HG03045 (cell line): ENCODE data around the gene PTPRN2.
"Not testable (repeated sequence)": the region's sequence is repeated elsewhere in the genome, so short reads cannot be mapped to it uniquely, and the experiment has no call there.

Experiments used
- ATAC-seq: cut with Tn5 transposase; IDR thresholded peaks from one replicate; pipeline ENCODE4 v1.9.1; 2021; ENCODE audit warnings: mild to moderate bottlenecking, moderate library complexity; ENCODE audit not compliant: unreplicated experiment

The PTPRN2 gene

DNA sequence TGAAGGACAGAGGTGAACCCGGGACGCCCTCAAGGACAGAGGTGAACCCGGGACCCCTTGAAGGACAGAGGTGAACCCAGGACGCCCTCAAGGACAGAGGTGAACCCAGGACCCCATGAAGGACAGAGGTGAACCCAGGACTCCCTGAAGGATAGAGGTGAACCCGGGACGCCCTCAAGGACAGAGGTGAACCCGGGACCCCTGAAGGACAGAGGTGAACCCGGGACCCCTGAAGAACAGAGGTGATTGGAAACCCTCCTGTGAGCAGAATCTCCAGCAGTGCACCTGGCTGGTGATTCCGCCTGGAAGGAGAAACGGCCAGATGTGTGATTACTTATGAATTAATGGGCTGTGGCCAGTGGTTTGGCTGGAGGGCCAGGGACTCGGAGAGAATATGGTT is 272.3 kb downstream of the PTPRN2 start:
- ATAC-seq, result no peak

DNA sequence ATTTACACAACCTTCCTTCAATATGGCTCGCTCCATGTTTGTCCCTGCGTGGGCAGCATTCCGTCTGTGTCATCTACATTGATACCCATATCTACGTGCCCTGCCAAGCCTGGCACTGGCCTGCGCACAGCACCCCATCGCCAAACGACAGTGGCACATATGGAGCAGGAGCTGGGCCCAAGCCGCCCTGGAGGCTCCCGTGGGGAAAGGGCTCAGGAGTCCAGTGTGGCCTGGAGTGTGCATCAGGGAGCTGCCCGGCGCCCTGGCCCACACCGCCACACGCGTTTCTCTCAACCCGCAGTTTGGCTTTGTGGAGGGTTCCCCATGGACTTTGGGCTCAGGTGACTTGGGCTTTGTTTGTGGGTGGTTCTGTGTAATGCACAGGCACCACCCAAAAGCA is 273.2 kb downstream of the PTPRN2 start:
- ATAC-seq, result no peak

DNA sequence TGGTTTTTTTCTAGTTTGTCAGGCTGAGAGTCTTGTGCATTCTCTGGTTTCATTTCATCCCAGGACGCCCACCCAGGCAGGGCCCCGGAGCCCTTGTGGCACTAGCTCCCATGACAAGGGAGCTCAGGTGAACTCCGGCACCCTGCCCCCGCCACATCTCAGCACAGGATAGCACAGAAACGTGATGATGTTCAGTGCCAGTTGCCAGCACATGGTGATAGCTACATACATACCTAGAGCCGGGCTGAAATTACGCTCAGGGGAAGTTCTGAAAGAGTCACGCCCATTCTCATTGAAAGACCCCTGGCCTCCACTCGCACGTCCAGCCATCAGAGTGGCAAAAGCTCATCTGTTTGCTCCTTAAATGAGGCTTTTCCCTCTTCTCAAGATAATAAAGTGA is 273.7 kb downstream of the PTPRN2 start:
- ATAC-seq, result no peak

DNA sequence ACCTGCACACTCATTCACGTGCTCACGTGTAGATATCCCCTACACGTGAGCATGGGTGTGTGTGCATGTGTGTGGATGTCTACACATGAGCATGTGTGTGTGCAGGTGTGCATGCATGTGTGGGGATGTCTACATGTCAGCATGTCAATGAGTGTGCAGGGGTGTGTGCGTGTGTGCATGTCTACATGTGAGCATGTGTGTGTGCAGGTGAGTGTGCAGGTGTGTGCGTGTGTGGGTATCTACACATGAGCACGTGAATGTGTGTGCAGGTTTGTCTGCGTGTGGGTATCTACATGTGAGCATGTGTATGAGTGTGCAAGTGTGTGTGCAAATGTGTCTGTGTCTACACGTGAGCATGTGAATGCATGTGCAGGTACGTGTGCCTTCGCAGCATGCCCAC is 274.8 kb downstream of the PTPRN2 start:
- ATAC-seq, result no peak

DNA sequence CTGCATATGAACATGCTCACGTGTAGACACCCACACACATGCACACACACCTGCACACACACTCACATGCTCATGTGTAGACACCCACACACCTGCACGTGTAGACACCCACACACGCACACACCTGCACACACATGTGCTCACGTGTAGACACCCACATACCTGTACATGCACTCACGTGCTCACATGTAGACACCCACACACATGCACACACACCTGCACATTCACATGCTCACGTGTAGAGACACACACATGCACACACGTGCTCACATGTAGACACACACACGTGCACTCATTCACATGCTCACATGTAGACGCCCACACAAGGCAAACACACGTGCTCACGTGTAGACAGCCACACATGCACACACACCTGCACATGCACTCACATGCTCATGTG is 275.8 kb downstream of the PTPRN2 start:
- no peak for ATAC-seq

DNA sequence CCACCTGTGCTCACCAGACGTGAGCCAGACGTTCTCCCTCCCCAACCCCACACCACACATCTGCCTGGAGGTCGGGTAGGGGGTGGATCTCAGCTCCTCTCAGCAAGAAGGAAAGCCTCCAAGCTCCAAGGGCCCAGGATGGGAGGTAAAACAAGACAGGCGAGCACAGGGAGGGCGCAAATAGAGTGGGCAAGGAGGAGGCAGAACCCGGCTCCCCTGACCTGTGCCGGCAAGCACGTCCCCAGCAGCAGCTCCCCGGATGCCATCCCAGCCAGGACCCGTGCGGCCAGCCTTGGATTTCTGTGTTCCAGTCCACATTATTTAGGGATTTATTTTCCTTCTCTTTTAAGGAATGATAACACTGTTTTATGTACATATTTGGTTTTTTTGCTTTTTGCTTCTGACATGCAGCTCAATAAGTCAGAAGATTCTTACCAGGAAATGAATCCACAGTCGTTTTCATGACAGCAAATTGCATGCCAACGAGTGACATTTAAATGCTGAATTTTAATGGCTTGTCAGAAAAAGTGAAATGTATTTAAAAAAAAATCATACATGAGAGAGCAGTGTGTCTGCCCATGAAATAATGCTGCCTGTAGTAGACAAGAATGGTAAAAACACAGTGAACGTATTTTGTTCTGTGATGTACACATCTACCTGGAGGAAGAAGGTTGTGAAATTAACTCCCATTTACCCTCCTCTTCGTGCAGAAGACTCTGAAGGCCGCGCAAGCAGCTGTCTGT is 276.5 kb downstream of the PTPRN2 start:
- ATAC-seq, result no peak

DNA sequence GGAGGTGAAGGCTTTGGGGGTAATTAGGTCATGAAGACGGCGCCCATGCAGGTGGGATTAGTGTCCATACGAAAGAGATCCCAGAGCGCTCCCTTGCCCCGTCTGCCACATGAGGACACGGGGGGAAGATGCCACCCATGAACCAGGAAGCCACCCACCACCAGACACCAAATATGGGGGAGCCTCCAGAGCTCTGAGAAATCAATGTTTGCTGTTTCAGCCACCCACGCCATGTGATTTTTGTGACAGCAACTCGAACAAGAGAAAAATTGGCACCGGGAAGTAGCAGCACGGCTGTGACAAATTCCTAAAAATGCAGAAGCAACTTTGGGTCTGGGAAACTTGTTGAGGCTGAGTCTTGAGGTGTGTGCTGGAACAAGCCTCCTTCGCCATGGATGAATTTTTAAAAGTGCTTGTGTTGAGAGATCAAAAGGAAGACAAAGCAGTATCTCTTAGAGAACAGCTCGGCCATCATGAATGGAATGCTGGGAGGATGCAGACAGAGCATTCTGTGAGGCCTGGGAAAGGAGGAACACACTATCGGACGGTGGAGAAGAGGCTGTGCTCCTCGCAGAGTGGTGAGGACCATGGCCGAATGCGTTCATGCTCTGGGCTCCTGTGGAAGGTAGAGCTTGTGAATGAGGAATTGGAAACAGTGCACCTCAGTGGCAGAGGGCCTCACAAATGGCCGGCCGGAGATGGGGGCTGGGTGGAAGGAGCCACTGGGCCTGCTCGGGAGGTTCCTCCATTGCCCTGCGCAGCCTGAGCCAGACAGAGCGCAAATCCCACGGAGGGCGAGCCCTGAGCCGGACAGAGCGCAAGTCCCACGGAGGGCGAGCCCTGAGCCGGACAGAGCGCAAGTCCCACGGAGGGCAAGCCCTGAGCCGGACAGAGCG is 277.5 kb downstream of the PTPRN2 start:
- ATAC-seq, result no peak

DNA sequence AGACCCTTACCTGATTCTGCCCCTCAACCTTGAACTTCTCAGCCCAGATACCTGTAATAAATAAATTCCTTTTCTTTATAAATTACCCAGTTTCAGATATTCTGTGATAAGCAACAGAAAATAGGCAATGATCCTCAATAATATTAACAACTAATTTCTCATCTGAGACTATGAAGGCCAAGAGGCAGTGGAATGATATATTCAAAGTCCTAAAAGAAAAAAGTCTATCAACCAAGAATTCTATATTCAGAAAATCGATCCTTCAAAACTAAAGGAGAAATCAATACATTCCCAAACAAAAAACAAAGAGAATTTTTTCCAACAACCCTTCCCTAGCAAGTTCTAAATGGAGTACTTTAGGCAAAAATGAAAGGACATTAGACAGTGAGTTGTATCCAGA is 279.6 kb downstream of the PTPRN2 start:
- no peak for ATAC-seq

DNA sequence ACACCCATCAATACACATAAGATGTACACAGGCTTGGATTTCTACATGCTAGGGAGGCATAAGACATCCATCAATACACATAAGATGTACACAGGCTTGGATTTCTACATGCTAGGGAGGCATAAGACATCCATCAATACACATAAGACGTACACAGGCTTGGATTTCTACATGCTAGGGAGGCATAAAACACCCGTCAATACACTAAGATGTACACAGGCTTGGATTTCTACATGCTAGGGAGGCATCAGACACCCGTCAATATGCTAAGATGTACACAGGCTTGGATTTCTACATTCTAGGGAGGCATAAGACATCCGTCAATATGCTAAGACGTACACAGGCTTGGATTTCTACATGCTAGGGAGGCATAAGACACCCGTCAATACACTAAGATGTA is 283.6 kb downstream of the PTPRN2 start:
- ATAC-seq, result not testable (repeated sequence)

DNA sequence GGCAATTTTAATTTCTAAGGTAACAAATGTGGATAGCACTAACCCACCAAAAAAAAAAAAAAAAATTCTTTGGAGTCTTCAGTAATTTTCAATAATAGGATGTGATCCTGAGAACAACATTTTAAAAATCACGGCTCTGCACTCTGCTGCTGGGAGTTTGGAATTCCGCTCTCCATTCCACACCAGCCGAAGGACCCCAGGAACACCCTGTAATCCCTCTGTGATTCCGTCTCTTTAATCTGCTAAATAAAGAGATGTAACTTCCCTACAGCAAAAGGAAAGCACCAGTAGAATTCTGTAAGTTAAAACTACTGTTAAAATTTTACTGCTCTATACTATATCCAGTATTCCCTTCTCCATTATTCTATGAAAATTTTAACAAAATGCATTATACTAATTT is 284.5 kb downstream of the PTPRN2 start:
- no peak for ATAC-seq

DNA sequence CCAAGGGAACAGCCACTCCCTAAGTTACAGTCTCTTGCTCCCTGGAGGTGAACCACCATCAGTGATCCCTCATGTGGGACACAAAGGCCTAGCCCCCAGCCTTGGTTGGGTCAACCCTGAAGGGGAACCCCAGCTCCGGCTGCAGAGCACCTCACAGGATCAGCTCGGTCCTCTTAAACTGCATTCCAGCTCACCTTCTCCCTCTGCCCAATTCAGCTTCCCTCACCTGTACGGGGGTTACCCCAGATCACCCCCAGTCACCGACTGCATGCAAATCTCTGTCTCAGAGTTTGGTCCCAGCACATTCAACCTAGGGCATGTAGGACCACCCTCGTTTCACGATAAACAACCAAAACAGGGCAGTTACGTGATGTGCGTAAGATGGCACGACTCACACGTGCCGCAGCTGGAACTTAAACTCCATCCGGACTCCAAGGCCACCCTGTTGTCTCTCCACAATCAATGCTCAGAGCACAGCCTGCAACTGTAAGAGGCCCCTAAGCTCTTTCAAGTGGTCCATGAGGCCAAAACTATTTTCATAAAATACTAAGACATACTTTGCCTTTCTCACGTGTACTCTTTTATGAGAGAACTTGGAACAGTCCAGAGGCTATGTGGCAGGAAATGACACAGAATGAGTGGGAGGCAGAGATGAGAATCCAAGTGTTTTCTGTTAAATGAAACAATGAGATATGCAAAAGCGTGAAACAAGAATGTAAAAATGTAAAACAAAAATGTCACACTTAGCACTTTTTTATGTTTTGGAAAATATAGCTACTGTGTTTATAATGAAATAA is 285.2 kb downstream of the PTPRN2 start:
- no peak for ATAC-seq

DNA sequence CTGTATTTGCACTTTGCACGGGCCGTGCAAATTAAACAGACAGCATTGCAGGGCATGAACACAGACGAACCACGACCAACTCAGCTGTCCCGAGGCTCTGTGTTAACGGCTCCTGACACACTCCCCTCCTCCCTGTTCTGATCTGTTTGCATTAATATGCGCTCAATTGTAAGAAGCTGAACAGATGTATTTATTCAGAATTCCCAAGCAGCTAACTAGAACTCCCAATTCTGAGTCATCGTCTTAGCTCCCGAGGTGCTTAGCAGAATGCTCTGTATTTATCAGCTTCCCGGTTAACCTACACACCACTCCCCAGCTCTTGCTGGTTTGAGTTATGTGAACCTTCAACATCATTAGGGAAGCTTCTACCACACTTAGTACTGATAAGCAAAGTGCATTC is 286.4 kb downstream of the PTPRN2 start:
- ATAC-seq, result no peak

DNA sequence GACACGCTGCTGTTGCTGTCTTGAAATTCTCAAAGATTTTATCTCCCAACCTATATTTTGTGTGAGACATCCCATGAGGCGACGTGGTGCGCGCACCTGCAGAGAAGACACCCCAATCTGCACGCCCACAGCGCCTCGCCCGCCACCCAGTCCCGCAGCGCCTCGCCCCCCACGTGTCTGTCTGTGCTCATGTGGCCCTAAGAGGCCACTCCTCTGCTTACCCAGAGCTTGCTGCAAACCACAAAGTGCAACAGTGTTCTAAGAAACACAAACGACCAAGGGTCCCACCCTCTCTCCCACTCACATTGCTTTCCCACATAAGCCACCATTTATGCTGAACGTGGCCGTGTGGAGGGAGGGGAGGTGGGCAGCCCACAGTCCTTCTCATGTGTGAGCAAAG is 287.2 kb downstream of the PTPRN2 start:
- ATAC-seq, result no peak

DNA sequence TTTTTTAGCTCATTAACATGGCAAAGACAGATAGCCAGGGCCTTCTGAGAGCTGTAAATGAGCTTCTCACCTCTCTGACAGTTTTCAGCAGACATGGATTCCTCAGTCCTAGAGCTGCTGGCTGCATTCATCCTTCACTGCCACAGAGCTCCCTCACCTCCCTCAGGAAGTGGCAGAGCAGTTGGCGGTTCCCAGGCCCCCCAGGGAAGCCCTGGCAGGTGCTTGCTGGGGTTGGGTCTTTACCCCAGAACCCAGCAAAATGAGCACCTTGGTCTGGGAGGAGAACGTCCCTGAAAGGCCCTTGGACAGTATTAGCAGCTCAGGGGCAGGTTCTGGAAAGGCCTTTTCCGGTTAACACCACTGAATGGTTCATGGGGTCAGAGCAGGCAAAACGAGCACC is 288.0 kb downstream of the PTPRN2 start:
- ATAC-seq, result no peak

DNA sequence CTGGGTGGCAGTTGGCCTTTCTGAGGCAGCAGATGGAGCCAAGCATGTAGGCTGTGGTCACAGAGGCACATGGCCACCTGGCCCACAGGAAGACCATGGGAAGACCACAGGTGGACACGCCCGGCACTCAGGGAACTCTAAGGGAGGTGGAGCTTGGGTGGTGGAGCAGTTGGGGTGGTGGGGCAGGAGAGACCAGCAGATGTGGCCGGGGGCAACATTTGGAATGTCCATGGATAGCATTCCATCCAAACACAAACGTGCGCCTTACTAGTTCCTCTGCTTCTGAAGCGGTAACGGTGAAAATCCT is 290.9 kb downstream of the PTPRN2 start:
- ATAC-seq, result no peak

DNA sequence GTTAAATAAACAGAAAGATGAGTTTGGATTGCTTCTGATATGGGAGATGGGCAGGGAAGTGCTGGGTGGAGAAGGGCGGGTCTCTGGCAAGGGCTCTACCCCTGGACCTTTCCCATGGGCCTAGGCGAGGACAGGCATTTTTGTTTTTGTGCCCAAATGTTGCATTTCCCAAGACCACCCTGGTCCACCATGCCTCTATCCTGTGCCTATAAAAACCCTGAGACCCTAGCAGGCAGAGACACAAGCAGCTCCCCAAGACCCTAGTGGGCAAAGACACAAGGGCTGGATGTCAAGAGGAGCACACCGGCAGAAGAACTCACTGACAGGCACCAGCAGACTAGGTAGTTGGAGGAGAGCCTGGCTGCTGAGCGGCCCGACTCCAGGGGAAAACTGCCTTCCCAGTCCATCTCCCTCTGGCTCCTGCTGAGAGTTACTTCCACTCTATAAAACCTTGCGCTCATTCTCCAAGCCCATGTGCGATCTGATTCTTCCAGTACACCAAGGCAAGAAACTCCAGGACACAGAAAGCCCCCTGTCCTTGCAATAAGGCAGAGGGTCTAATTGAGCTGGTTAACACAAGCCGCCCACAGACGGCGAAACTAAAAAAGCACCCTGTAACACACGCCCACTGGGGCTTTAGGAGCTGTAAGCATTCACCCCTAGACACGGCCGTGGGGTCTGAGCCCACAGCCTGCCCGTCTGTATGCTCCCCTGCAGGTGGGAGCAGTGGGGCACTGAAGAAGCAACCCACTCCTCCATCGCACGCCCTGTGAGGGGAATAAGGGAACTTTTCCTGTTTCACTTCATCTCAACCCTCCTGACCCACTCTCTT is 291.4 kb downstream of the PTPRN2 start:
- ATAC-seq, result no peak

DNA sequence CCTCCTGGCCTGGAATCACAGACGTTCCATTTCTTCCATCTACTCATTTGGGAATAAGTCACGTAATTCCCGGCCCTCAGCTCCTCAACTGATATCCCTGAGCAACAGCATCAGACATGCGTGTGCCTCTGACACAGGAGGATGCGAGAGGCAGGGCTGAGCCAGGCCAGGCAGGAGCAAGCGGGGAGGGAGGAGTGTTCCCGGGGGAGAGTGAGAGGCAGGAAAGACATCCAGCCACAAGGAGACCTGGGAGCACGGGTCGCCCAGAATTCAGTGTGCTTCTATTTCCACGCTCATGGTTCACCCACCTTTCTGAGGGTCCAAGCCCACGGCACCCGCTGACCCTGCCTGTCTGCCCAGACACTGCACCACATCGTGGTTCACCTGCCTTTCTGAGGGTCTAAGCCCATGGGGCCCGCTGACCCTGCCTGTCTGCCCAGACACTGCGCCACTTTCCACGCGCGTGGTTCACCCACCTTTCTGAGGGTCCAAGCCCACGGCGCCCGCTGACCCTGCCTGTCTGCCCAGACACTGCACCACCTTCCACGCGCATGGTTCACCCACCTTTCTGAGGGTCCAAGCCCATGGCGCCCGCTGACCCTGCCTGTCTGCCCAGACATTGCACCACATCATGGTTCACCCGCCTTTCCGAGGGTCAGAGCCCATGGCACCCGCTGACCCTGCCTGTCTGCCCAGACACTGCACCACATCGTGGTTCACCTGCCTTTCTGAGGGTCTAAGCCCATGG is 293.0 kb downstream of the PTPRN2 start:
- ATAC-seq, result not testable (repeated sequence)

DNA sequence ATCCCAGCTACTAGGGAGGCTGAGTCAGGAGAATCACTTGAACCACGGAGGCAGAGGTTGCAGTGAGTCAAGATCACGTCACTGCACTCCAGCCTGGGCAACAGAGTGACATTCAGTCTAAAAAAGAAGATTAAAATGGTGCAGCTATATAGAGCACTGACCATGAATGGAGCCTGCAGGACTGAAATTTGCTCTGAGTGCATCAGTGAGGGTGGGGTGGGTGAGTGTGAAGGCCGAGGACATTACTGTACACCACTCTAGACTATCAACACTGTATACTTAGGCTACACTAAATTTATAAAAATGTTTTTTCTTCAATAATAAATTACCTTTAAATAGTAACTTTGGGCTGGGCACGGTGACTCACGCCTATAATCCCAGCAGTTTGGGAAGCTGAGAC is 294.7 kb downstream of the PTPRN2 start:
- no peak for ATAC-seq

DNA sequence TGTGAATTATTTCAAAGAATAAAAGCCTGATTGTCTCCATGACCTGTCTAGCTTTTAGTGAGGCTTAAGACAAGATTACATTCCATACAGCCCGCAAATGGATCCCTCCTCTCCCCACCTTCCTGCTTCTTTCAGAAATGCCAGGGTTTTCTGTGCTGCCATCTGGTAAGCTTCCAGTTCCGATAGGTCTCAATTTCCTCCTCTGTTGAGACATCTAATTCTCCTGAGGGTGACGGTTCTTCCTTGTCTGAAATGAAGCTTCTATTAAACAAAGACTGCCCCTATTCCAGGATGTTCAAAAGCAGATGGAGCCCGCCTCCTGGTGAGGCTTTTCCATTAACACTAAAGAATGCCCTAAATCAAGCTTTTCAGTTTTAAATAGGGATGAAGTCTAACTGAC is 295.6 kb downstream of the PTPRN2 start:
- no peak for ATAC-seq
